ENCODE measurements around the gene PCDH10. TPM values are rescaled to one million over a fixed set of nuclear protein-coding genes. Genes with fewer than 3 reads are reported as not detected.

Gene PCDH10
- total RNA-seq, 1 donor from 2014 or later, result not detected

DNA sequence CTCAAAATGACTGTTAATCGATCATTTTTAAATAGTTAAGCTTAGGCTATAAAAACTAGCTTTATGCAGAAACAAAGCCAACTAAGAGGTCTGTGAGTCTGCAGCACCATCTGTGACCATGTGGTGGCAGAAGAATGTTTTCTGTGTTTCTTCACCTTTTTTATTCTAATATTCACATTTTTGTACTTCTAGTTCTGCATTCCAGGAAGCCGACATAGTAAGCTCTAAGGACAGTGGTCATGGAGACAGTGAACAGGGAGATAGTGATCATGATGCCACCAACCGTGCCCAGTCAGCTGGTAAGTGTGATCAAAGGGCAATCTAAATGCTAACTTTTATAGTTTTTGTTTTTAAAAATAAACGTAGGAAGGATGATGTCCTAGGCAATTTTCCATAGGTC, 5.6 kb downstream of the PCDH10 start:
- no peak for ATAC-seq (ENCODE audit: low read depth)
- no peak overlapping the region for H3K4me3 Mint-ChIP-seq
- POLR2A ChIA-PET, result no interaction called here

DNA sequence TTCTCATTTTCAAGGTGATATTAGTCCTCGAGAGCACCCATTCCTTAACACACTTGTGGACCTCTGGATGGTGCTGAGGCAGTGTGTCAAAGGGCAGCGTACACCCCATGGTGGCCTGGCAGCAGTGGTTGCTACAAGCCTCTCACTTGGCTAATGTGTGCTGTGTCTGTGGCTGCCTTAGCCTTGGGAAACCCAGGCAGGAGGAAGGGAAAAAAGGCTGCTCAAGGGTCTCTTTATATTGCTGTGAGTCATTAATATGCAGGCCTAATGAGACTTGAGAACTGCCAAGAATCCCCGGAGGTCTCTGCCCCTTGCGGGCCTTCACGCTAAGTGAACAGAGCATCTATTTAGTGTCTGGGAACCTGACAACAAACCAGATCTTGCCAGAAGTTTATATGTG, 7.0 kb downstream of the PCDH10 start:
- Mint-ChIP-seq H3K36me3 (ENCODE audit: low read depth) (no peaks in the 10 kb centered on the region), H3K27ac (no peak overlapping the region), H3K27me3 (peaks cover 14% of the 10 kb centered on the region), H3K4me1 (no peaks in the 10 kb centered on the region), H3K4me3 (no peak overlapping the region), H3K9me3 (no peaks in the 10 kb centered on the region)
- intact Hi-C loops (cut with micrococcal nuclease), result no loop called here
- ATAC-seq (ENCODE audit: low read depth), result no peak
- TF ChIP-seq, protein P1, sequence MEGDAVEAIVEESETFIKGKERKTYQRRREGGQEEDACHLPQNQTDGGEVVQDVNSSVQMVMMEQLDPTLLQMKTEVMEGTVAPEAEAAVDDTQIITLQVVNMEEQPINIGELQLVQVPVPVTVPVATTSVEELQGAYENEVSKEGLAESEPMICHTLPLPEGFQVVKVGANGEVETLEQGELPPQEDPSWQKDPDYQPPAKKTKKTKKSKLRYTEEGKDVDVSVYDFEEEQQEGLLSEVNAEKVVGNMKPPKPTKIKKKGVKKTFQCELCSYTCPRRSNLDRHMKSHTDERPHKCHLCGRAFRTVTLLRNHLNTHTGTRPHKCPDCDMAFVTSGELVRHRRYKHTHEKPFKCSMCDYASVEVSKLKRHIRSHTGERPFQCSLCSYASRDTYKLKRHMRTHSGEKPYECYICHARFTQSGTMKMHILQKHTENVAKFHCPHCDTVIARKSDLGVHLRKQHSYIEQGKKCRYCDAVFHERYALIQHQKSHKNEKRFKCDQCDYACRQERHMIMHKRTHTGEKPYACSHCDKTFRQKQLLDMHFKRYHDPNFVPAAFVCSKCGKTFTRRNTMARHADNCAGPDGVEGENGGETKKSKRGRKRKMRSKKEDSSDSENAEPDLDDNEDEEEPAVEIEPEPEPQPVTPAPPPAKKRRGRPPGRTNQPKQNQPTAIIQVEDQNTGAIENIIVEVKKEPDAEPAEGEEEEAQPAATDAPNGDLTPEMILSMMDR (IDR thresholded peaks at IDR 0.05), result no peak
- no peak for DNase-seq
- POLR2A ChIA-PET, result no interaction called here
- CTCF ChIA-PET, result no interaction called here

More for the DNA sequence above, 5.6 kb downstream of the PCDH10 start:
- CTCF ChIA-PET, result interaction anchor here (1.5 kb wide), 1 partner anchor 8 kb away, joined by 3 read pairs; no protein-coding TSS in a partner anchor
- Mint-ChIP-seq H3K27me3 (peaks cover 23% of the 10 kb centered on the region), H3K36me3 (ENCODE audit: low read depth) (no peaks in the 10 kb centered on the region), H3K9me3 (no peaks in the 10 kb centered on the region), H3K27ac (no peak overlapping the region), H3K4me1 (peaks cover 2% of the 10 kb centered on the region)
- intact Hi-C loops (cut with micrococcal nuclease), result no loop called here
- no peak for DNase-seq
- TF ChIP-seq, protein P1 (IDR thresholded peaks at IDR 0.05), result no peak

DNA sequence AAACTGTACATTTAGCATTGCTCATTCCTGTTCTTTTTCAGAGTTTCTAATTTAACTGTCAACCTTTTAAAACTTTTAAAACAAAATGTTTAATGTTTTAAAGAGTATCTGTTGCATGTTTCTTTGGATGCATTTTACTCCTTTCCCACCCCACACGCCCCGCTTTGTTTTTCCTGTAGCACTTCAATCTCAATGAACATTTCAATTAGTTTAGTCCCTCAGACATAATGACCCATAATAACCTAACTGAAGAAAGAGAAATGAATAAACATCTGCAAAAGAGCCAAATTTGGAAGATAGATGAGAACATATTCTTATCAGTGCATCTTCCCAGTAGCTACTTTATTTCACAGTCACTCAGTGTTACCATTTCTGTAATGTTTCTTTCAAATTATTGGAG, 7.5 kb downstream of the PCDH10 start:
- ChIA-PET POLR2A (no interaction called here), CTCF (no interaction called here)
- TF ChIP-seq, protein P1 (IDR thresholded peaks at IDR 0.05), result no peak
- intact Hi-C loops (cut with micrococcal nuclease), result no loop called here
- H3K9me3 Mint-ChIP-seq, result no peaks in the 10 kb centered on the region
- ATAC-seq (ENCODE audit: low read depth), result no peak
- H3K27me3 Mint-ChIP-seq, result peaks cover 9% of the 10 kb centered on the region
- H3K36me3 Mint-ChIP-seq (ENCODE audit: low read depth), result no peaks in the 10 kb centered on the region
- H3K4me3 Mint-ChIP-seq, result no peak overlapping the region
- no peaks in the 10 kb centered on the region for H3K4me1 Mint-ChIP-seq
- no peak overlapping the region for H3K27ac Mint-ChIP-seq
- DNase-seq, result no peak

DNA sequence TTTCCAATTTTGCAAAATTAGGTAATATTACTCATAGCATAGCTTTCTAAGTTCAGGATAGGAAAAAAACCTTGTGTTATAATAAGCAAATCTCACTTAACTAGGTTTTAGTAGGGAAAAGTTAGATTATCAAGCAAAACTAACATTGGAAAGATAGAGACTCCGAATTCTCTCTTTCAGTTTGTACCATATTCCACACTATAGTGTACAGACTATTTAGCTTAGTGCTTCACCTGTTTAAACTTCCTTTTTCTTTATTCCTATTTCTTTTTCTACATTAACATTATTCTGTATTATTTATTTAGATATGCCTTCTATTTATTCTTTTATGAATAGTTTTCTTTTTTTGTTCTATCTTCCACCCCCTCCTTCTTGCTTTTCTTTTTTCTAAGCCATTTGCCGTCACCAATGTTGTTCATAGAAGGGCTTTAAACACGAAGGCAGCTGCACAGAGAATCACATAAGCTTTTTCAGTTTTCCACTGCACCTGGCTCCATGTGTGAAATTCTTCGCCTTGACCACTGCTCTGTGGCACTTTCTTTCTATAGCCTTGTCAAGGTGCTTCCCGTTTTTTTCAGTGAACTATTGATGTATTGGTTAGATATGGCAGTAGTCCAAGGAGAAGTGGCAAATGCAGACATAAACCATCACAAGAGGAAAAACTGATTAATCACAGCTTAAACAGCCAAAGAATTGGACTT, 8.5 kb downstream of the PCDH10 start:
- TF ChIP-seq, protein P1 (IDR thresholded peaks at IDR 0.05), result no peak
- Mint-ChIP-seq H3K9me3 (no peaks in the 10 kb centered on the region), H3K36me3 (ENCODE audit: low read depth) (no peaks in the 10 kb centered on the region), H3K27me3 (peaks cover 5% of the 10 kb centered on the region), H3K4me1 (no peaks in the 10 kb centered on the region), H3K27ac (no peak overlapping the region), H3K4me3 (no peak overlapping the region)
- intact Hi-C loops (cut with micrococcal nuclease), result no loop called here
- ChIA-PET POLR2A (no interaction called here), CTCF (interaction anchor here (1.4 kb wide), 1 partner anchor 11 kb away, joined by 3 read pairs; no protein-coding TSS in a partner anchor)
- ATAC-seq (ENCODE audit: low read depth) (no peak), DNase-seq (no peak)

DNA sequence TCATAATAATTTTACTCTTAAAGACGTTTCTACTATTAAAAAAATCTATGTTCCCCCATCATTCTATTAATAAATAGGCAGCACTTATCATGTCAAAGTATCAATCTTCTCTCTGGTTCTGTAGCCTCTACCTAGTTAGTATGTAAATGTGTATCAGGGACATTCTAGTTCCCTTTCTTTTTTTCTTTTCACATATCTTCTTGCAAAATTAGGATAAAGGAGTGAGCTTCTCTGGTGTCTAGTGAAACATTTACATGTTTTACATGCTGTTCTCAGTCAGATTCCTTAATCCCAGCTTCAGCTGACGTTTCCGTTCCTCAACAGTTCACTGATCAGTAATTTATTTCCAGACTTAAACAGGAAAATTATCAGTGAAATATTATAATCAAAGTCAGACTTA, 11.8 kb downstream of the PCDH10 start:
- Mint-ChIP-seq H3K9me3 (no peaks in the 10 kb centered on the region), H3K4me1 (no peaks in the 10 kb centered on the region), H3K36me3 (ENCODE audit: low read depth) (no peaks in the 10 kb centered on the region), H3K4me3 (no peak overlapping the region), H3K27me3 (no peaks in the 10 kb centered on the region), H3K27ac (no peak overlapping the region)
- DNase-seq (no peak), ATAC-seq (ENCODE audit: low read depth) (no peak)
- TF ChIP-seq, protein P1 (IDR thresholded peaks at IDR 0.05), result no peak
- CTCF ChIA-PET, result interaction anchor here (1.5 kb wide), 1 partner anchor 14 kb away, joined by 3 read pairs; no protein-coding TSS in a partner anchor
- intact Hi-C loops (cut with micrococcal nuclease), result no loop called here
- POLR2A ChIA-PET, result no interaction called here
